Esophagus muscularis mucosa (tissue), 4 donors: Measurements from ENCODE around the gene RBP4.

ENCODE experiments used
- EP300 ChIP-seq: sonication (generic); formaldehyde crosslinking; IDR thresholded peaks from one replicate; pipeline ENCODE4 v1.6.1; 2017; ENCODE audit warnings: antibody characterized with exemption
- POLR2A ChIP-seq: fragments of 450-650 bp; IDR thresholded peaks from one replicate; pipeline ENCODE4 v1.6.1; 2017; ENCODE audit warnings: antibody characterized with exemption, moderate library complexity, mild to moderate bottlenecking, low read depth
- POLR2AphosphoS5 ChIP-seq, 2 donors: sonication (generic); formaldehyde crosslinking; IDR thresholded peaks; one replicate each; pipeline ENCODE4 v1.6.1; 2017; ENCODE audit warnings: antibody characterized with exemption in 2 of 2
- TF ChIP-seq, protein P1 (sequence below), 3 experiments: fragments of 200-600 bp in 2 of 3; fragments of 450-650 bp in 1 of 3; sonication (generic) in 2 of 3; IDR thresholded peaks; one replicate each; pipeline ENCODE4 v1.5.1; 2017 to 2019; ENCODE audit warnings: antibody characterized with exemption in 3 of 3, mild to moderate bottlenecking in 2 of 3, moderate library complexity in 1 of 3

DNA sequence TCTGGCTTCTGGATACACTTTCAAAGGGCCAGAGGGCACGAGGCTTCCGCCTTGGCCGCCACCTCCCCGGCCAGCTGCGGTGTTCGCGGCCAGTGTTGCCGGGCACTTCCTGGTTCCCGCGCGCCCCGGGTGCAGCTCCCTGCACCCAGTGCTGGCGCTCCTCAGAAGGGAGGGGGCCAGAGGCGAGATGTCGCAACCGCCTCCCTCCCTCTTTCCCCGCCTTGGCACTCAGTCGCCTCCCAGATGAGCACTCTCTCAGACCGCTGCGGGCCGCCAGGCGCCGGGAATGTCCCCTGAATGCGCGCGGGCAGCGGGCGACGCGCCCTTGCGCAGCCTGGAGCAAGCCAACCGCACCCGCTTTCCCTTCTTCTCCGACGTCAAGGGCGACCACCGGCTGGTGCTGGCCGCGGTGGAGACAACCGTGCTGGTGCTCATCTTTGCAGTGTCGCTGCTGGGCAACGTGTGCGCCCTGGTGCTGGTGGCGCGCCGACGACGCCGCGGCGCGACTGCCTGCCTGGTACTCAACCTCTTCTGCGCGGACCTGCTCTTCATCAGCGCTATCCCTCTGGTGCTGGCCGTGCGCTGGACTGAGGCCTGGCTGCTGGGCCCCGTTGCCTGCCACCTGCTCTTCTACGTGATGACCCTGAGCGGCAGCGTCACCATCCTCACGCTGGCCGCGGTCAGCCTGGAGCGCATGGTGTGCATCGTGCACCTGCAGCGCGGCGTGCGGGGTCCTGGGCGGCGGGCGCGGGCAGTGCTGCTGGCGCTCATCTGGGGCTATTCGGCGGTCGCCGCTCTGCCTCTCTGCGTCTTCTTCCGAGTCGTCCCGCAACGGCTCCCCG lies 34.4 kb downstream of the RBP4 start, which contains the start of gene FFAR4:
- TF ChIP-seq, protein P1, sequence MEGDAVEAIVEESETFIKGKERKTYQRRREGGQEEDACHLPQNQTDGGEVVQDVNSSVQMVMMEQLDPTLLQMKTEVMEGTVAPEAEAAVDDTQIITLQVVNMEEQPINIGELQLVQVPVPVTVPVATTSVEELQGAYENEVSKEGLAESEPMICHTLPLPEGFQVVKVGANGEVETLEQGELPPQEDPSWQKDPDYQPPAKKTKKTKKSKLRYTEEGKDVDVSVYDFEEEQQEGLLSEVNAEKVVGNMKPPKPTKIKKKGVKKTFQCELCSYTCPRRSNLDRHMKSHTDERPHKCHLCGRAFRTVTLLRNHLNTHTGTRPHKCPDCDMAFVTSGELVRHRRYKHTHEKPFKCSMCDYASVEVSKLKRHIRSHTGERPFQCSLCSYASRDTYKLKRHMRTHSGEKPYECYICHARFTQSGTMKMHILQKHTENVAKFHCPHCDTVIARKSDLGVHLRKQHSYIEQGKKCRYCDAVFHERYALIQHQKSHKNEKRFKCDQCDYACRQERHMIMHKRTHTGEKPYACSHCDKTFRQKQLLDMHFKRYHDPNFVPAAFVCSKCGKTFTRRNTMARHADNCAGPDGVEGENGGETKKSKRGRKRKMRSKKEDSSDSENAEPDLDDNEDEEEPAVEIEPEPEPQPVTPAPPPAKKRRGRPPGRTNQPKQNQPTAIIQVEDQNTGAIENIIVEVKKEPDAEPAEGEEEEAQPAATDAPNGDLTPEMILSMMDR (IDR thresholded peaks at IDR 0.05) = no peak
- TF ChIP-seq POLR2A = no peak
- TF ChIP-seq EP300 = no peak
- TF ChIP-seq POLR2AphosphoS5 (IDR thresholded peaks at IDR 0.05) = no peak
